Left ventricle myocardium inferior (tissue), 1 donor: ENCODE results near the gene C20orf144. TPM values are rescaled to one million over a fixed set of nuclear protein-coding genes. Genes with fewer than 3 reads are reported as not detected.

Experiments
- DNase-seq: peaks from one replicate; pipeline ENCODE4 v3.0.0-alpha.2; 2020
- H3K27ac ChIP-seq: fragments of 200-600 bp; replicated peaks from 2 replicates; pipeline ENCODE4 v1.8.0; 2021
- H3K27me3 ChIP-seq: fragments of 200-600 bp; 2 replicates; pipeline ENCODE4 v1.8.0; 2021; ENCODE audit warnings: low read depth
- H3K36me3 ChIP-seq: fragments of 200-600 bp; 2 replicates; pipeline ENCODE4 v1.8.0; 2021
- H3K4me1 ChIP-seq: fragments of 200-600 bp; 2 replicates; pipeline ENCODE4 v1.8.0; 2021
- H3K4me3 ChIP-seq: fragments of 200-600 bp; 2 replicates; pipeline ENCODE4 v1.8.0; 2021; ENCODE audit warnings: mild to moderate bottlenecking, moderate library complexity
- H3K9me3 ChIP-seq: fragments of 200-600 bp; replicated peaks from 2 replicates; pipeline ENCODE4 v1.8.0; 2021
- CTCF ChIP-seq: fragments of 200-600 bp; IDR thresholded peaks from 2 replicates; pipeline ENCODE4 v1.8.0; 2021; ENCODE audit warnings: antibody characterized with exemption, mild to moderate bottlenecking, borderline replicate concordance
- intact Hi-C: fragments of 100-400 bp; cut with micrococcal nuclease; formaldehyde crosslinking; loops from one replicate; pipeline ENCODE4 v1.11.0; 2022
- total RNA-seq: library from RNA; stranded (reverse); fragmentation: NEBNext Ultra II Directional; extraction: Animal tissue kit (Norgen Biotek cat#: 25700); gene quantifications from one replicate; pipeline ENCODE4 v1.2.1, GENCODE V29; 2021
- donor health status: DM: no; HTN: yes; CAD: no; lungs with severe emphysema.

The C20orf144 gene
- total RNA-seq, 1 donor from 2014 or later = not detected

DNA sequence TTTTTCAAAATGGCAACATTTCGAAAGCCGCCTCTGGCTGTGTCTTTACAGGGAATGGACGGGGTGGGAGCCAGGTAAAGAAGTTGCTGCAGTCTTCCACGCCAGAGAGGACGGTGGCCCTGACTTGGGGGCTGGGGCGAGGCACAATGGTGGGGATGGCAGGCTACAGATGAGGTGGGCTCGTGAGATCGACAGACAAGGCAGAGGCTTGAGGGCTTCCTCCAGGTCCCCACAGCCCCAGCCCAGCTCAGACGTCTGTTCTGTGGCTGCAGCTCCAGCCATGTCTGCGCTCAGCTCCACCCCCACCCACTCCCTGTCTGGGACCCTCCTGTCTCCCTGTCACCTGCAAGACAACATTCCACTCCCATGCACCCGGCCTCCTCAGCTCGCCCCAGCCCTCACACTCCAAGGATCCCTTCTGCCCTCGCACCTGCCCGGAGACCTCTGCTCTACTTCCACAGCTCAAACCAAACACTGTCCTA lies 7.4 kb upstream of the C20orf144 start:
- TF ChIP-seq CTCF = no peak
- no peak overlapping the region for H3K27ac ChIP-seq
- intact Hi-C loops = no loop called here
- no peaks in the 10 kb centered on the region for H3K9me3 ChIP-seq
- peaks cover 18% of the 10 kb centered on the region for H3K4me1 ChIP-seq
- DNase-seq = peak; percentile 14
- peaks cover 31% of the 10 kb centered on the region for H3K36me3 ChIP-seq
- no peak overlapping the region for H3K4me3 ChIP-seq
- no peaks in the 10 kb centered on the region for H3K27me3 ChIP-seq

DNA sequence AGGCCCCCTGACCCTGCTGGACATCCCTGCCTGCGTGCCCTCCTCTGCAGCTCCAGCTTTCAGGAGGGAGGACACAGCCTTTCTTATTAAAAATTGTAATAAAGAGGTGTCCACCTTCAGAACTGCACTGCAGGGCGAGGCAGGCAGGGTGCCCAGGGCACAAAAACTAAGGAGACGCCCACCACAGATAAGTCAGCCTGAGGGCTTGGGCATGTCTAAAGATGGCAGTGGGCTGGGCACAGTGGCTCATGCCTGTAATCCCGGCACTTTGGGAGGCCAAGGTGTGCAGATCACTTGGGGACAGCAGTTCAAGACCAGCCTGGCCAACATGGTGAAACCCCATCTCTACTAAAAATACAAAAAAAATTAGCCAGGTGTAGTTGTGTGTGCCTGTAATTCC lies 7.0 kb upstream of the C20orf144 start:
- intact Hi-C loops = no loop called here
- peaks cover 36% of the 10 kb centered on the region for H3K36me3 ChIP-seq
- H3K27ac ChIP-seq = no peak overlapping the region
- no peaks in the 10 kb centered on the region for H3K9me3 ChIP-seq
- H3K4me1 ChIP-seq = peaks cover 18% of the 10 kb centered on the region
- DNase-seq = no peak
- H3K4me3 ChIP-seq = no peak overlapping the region
- TF ChIP-seq CTCF = no peak
- no peaks in the 10 kb centered on the region for H3K27me3 ChIP-seq

GRCh38 chr20:33656010-33656782 lies 5.9 kb upstream of the C20orf144 start:
- DNase-seq = peak; percentile 12
- intact Hi-C loops = no loop called here
- Histone ChIP-seq H3K27ac (no peak overlapping the region), H3K36me3 (peaks cover 41% of the 10 kb centered on the region), H3K4me1 (peaks cover 18% of the 10 kb centered on the region), H3K4me3 (no peak overlapping the region), H3K27me3 (no peaks in the 10 kb centered on the region), H3K9me3 (no peaks in the 10 kb centered on the region)
- no peak for TF ChIP-seq CTCF

- Histone ChIP-seq H3K36me3 (peaks cover 41% of the 10 kb centered on the region), H3K27me3 (no peaks in the 10 kb centered on the region), H3K4me3 (no peak overlapping the region), H3K9me3 (no peaks in the 10 kb centered on the region), H3K27ac (no peak overlapping the region), H3K4me1 (peaks cover 18% of the 10 kb centered on the region)
- intact Hi-C loops = no loop called here
- peak; percentile 11 for DNase-seq
- no peak for TF ChIP-seq CTCF
Observed at GRCh38 chr20:33656783-33657703, 5.1 kb upstream of the C20orf144 start.

DNA sequence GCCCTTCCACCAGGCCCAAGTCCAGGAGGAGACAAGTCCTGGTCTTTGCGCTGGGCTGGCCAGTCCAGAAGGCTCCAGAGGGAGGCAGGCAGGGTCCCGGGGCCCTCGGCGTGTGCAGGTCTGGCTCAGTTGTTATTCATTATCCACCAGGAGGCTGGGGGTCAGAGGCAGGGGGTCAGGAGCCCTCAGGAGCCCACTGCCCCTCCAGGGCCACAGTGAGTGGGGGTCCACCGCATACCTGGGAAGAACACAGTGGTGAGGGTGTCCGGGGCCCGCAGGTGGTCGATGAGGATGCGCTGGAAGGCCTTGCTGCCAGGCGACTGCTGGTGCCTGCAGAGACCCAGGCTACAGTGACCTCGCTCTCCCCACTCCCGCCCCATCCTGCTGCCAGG lies 4.4 kb upstream of the C20orf144 start:
- Histone ChIP-seq H3K36me3 (peaks cover 41% of the 10 kb centered on the region), H3K27me3 (no peaks in the 10 kb centered on the region), H3K4me3 (no peak overlapping the region), H3K4me1 (peaks cover 22% of the 10 kb centered on the region), H3K9me3 (no peaks in the 10 kb centered on the region), H3K27ac (no peak overlapping the region)
- peak; percentile 9 for DNase-seq
- TF ChIP-seq CTCF = no peak
- intact Hi-C loops = no loop called here
